Heart right ventricle (tissue), 16 donors: ENCODE measurements around the gene MTA2. TPM values are rescaled to one million over a fixed set of nuclear protein-coding genes. Genes with fewer than 3 reads are reported as not detected.
"Not testable (repeated sequence)": the region's sequence is repeated elsewhere in the genome, so short reads cannot be mapped to it uniquely, and the experiment has no call there.

Experiments
- ATAC-seq, 8 donors: fragments of 200-7000 bp; cut with Tn5 transposase; one replicate each; pipeline ENCODE4 v1.9.1; 2020; ENCODE audit warnings: mild to moderate bottlenecking in 8 of 8, moderate library complexity in 8 of 8, moderate number of reproducible peaks in 1 of 8
- DNase-seq, 2 donors: peaks; one replicate each; pipeline ENCODE4 v3.0.0-alpha.2; 2020
- H3K27ac ChIP-seq, 10 donors: fragments of 200-600 bp; sonication (generic) in 2 of 10; one replicate each; pipeline versions ENCODE4 v1.5.0 to v1.8.0; 2020 to 2022; ENCODE audit warnings: mild to moderate bottlenecking in 3 of 10
- H3K27me3 ChIP-seq, 7 donors: fragments of 200-600 bp; one replicate each; pipeline ENCODE4 v1.8.0; 2021 to 2022; ENCODE audit warnings: mild to moderate bottlenecking in 2 of 7
- H3K36me3 ChIP-seq, 9 donors: fragments of 200-600 bp; sonication (generic) in 1 of 9; one replicate each; pipeline versions ENCODE4 v1.5.0 to v1.8.0; 2020 to 2022; ENCODE audit warnings: mild to moderate bottlenecking in 2 of 9
- H3K4me1 ChIP-seq, 9 donors: fragments of 200-600 bp; sonication (generic) in 1 of 9; one replicate each; pipeline versions ENCODE4 v1.5.0 to v1.8.0; 2020 to 2022; ENCODE audit warnings: mild to moderate bottlenecking in 4 of 9
- H3K4me3 ChIP-seq, 10 donors: fragments of 200-600 bp; sonication (generic) in 2 of 10; one replicate each; pipeline versions ENCODE4 v1.5.0 to v1.8.0; 2020 to 2022; ENCODE audit warnings: mild to moderate bottlenecking in 7 of 10, moderate library complexity in 2 of 10
- H3K9me3 ChIP-seq, 11 donors: fragments of 200-600 bp in 10 of 11; sonication (generic) in 2 of 11; one replicate each; pipeline versions ENCODE4 v1.5.0 to v1.8.0; 2013 to 2022; ENCODE audit warnings: mild to moderate bottlenecking in 2 of 11, control low read depth in 1 of 11, moderate library complexity in 1 of 11
- CTCF ChIP-seq, 9 donors: fragments of 200-600 bp; sonication (generic) in 2 of 9; IDR thresholded peaks; one replicate each; pipeline versions ENCODE4 v1.5.0 to v1.8.0; 2021 to 2022; ENCODE audit warnings: antibody characterized with exemption in 9 of 9, mild to moderate bottlenecking in 5 of 9, moderate library complexity in 1 of 9
- WGBS, 2 donors: extraction: QIAGEN DNeasy Blood & Tissue Kit; methylation state at CpG; one replicate each; pipeline ENCODE4 v1.1.7; 2013; ENCODE audit warnings: inconsistent platforms in 1 of 2; 5-methylcytosine and 5-hydroxymethylcytosine counted together
- intact Hi-C, 10 donors: fragments of 100-400 bp; cut with DNase I; formaldehyde crosslinking; loops; one replicate each; pipeline versions ENCODE4 v1.11.1 to v1.14.2; 2022
- polyA plus RNA-seq, 2 donors: library from polyadenylated mRNA; stranded (reverse); fragments of 200-250 nt; gene quantifications; one replicate each; pipeline ENCODE4 v1.2.3, GENCODE V29; 2013
- total RNA-seq, 10 donors: library from RNA; stranded (reverse); fragmentation: NEBNext Ultra II Directional in 3 of 10; extraction: Animal tissue kit (Norgen Biotek cat#: 25700) in 3 of 10; gene quantifications; one replicate each; pipeline versions ENCODE4 v1.2.1 to v1.2.4, GENCODE V29; 2021 to 2023
- donor health status: Arrhythmogenic right ventricular cardiomyopathy.
- donor health status: ischemic (EF 13 %, LVEDD 7.1; RV severe dilation, severe dysfunction).
- donor health status: healthy with polysubstance abuse.
- donor health status: DM: no; HTN: yes; CAD: no.
- donor health status: DM: no; HTN: no; CAD: no.
- donor health status: ischemic (EF 25% LVEDD 6.9; RV normal size, moderate dysfunction).
- donor health status: ischemic (EF 25% LVEDD 5.7; RV mildly dilated, moderate dysfunction).
- donor health status: healthy.
- donor health status: DM: yes; HTN: yes; CAD: no.
- donor health status: Ischemic cardiomyopathy.
- donor health status: ischemic (EF 35%, LVEDD 5.7; RV mildly dilated, moderate dysfunction).
- donor health status: nonischemic (EF 11% LVEDD 7.7; RV severe dilation, severe dysfunction).
- donor health status: DM: yes; HTN: yes; CAD: no.
- donor health status: PGD.
- donor health status: ischemic (EF 29% LVEDD 5.4; RV normal size, mild dysfunction).
- donor health status: nonischemic (EF 23%, LVEDD 6.1; RV moderate dilation, normal function).

MTA2 gene
- total and polyA plus RNA-seq, 12 donors, result 22.1 to 45.3 (median 29.8) TPM

- Histone ChIP-seq H3K27ac (peak overlapping the region; percentile 54 to 98 (median 85)), H3K4me3 (peak overlapping the region; percentile 71 to 95 (median 85)), H3K4me1 (peaks cover 11 to 74% (median 54%) of the 10 kb centered on the region in 9 donors), H3K36me3 (peaks cover 0 to 72% (median 33%) of the 10 kb centered on the region in 9 donors), H3K9me3 (no peaks in the 10 kb centered on the region), H3K27me3 (no peaks in the 10 kb centered on the region)
- intact Hi-C loops, result loop anchor here in 1 of 10 donors (10.0 kb wide), 1 partner anchor 282 kb away; no protein-coding TSS in a partner anchor
- ATAC-seq (peak in 1 of 8 donors; percentile 1), DNase-seq (no peak)
- WGBS, 2 donors, result 0 to 1% methylated on average over 33 of the region's 33 CpGs
- no peak for TF ChIP-seq CTCF (IDR thresholded peaks at IDR 0.05)
Observed at GRCh38 chr11:62573006-62573591, 28.6 kb downstream of the MTA2 start.

- peak overlapping the region; percentile 71 to 95 (median 85) for H3K4me3 ChIP-seq
- TF ChIP-seq CTCF (IDR thresholded peaks at IDR 0.05), result no peak
- H3K27me3 ChIP-seq, result no peaks in the 10 kb centered on the region
- whole genome bisulfite sequencing, 2 donors, result 67 to 75% methylated on average over 12 of the region's 12 CpGs
- H3K9me3 ChIP-seq, result no peaks in the 10 kb centered on the region
- no peak for ATAC-seq
- intact Hi-C loops, result loop anchor here in 1 of 10 donors (10.0 kb wide), 1 partner anchor 282 kb away; no protein-coding TSS in a partner anchor
- no peak for DNase-seq
- H3K27ac ChIP-seq, result peak overlapping the region in 7 of 10 donors; percentile 84 to 98 (median 86)
- peaks cover 11 to 70% (median 49%) of the 10 kb centered on the region in 9 donors for H3K4me1 ChIP-seq
- H3K36me3 ChIP-seq, result peaks cover 0 to 72% (median 39%) of the 10 kb centered on the region in 9 donors
Observed at GRCh38 chr11:62572431-62572830, 29.2 kb downstream of the MTA2 start.

- peak overlapping the region in 2 of 10 donors; percentile 27 to 89 for H3K27ac ChIP-seq
- H3K36me3 ChIP-seq, result peaks cover 0 to 73% (median 48%) of the 10 kb centered on the region in 9 donors
- DNase-seq, H3K27me3 ChIP-seq, H3K4me3 ChIP-seq, ATAC-seq, H3K9me3 ChIP-seq: not testable (repeated sequence)
- intact Hi-C loops, result loop anchor here in 1 of 10 donors (10.0 kb wide), 1 partner anchor 283 kb away; no protein-coding TSS in a partner anchor
- 82 to 84% methylated on average over 5 of the region's 5 CpGs for WGBS, 2 donors
- H3K4me1 ChIP-seq, result peaks cover 11 to 63% (median 46%) of the 10 kb centered on the region in 9 donors
Observed at GRCh38 chr11:62571493-62571892, 30.2 kb downstream of the MTA2 start.

- H3K4me1 ChIP-seq, result peaks cover 10 to 57% (median 43%) of the 10 kb centered on the region in 9 donors
Observed at GRCh38 chr11:62570903-62571302, 30.8 kb downstream of the MTA2 start.

GRCh38 chr11:62569611-62570010 is 32.1 kb downstream of the MTA2 start:
- no peak for TF ChIP-seq CTCF (IDR thresholded peaks at IDR 0.05)
- H3K4me1 ChIP-seq, result peaks cover 4 to 44% (median 30%) of the 10 kb centered on the region in 9 donors
- ATAC-seq (no peak), DNase-seq (no peak)
- intact Hi-C loops, result loop anchor here in 2 of 10 donors (10.0 kb wide), 2 partner anchors 175 to 285 kb away; no protein-coding TSS in a partner anchor
- WGBS, 2 donors, result 81 to 88% methylated on average over 1 of the region's 1 CpG
- H3K27ac ChIP-seq, result peak overlapping the region in 6 of 10 donors; percentile 16 to 68 (median 42)
- no peak overlapping the region for H3K4me3 ChIP-seq
- H3K9me3 ChIP-seq, result no peaks in the 10 kb centered on the region
- peaks cover 0 to 81% (median 58%) of the 10 kb centered on the region in 9 donors for H3K36me3 ChIP-seq
- no peaks in the 10 kb centered on the region for H3K27me3 ChIP-seq

More at GRCh38 chr11:62570903-62571302, 30.8 kb downstream of the MTA2 start:
- intact Hi-C loops, result loop anchor here in 1 of 10 donors (10.0 kb wide), 1 partner anchor 284 kb away; no protein-coding TSS in a partner anchor
- H3K4me3 ChIP-seq, H3K27me3 ChIP-seq, ATAC-seq, DNase-seq, H3K9me3 ChIP-seq: not testable (repeated sequence)
- peaks cover 0 to 73% (median 54%) of the 10 kb centered on the region in 9 donors for H3K36me3 ChIP-seq
- WGBS, 2 donors, result 94 to 97% methylated on average over 5 of the region's 5 CpGs
- H3K27ac ChIP-seq, result peak overlapping the region in 1 of 10 donors; percentile 27
